ENCODE measurements around the gene RABGGTA. TPM values are rescaled to one million over a fixed set of nuclear protein-coding genes. Genes with fewer than 3 reads are reported as not detected.

RABGGTA gene
- total RNA-seq, 3 donors from 2014 or later = 24.8 to 41.6 (median 34.4) TPM

DNA sequence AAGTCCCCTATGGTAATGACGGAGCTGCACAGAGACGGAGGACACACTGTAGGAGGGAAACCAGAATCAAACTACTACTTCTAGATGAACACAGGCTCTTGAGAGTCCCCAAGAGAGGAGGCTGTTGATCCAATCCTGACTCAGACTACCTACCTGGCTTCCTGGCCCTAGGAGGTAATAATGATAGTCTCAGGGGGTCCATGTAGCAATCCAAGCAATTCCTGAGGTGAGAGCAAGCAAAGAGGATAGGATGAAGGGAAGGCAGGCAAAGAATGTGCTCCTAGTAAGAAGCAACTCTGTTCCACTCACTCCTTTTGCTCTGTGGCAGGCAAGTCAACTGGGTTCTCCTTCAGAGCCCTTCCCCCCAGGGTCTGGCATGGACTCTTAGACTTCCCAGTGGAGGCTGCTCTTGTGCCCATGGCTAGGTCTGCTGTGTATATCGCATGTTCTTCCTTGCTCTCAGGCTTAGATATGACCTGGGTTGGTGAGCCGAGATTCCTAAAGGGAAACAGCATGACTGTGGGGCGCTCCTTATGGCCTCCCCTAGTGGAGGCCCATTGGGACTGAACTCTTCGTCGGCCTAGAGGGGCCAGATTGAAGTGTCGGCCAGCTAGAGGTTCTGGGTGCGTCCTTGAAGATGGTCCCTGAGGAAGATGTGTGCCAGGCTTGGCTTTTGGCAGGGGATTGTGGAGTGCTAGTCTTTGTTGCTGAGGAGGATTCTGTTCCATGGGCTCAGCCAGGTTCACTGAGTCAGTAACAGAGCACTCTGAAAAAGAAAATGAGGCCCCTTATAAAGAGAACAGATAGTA lies 31.1 kb downstream of the RABGGTA start:
- intact Hi-C loops (cut with DNase I; ENCODE audit: low total_unique reads) = loop anchor here (10.0 kb wide), 1 partner anchor 64 kb away; the partner anchor contains the start of gene CIDEB
- H3K4me3 ChIP-seq = no peak overlapping the region
- no peaks in the 10 kb centered on the region for H3K27me3 ChIP-seq
- H3K4me1 ChIP-seq = peaks cover 3 to 17% of the 10 kb centered on the region in 2 donors
- TF ChIP-seq POLR2A (IDR thresholded peaks at IDR 0.05) (no peak), POLR2AphosphoS5 (IDR thresholded peaks at IDR 0.05) (no peak)
- TF ChIP-seq, protein P1, sequence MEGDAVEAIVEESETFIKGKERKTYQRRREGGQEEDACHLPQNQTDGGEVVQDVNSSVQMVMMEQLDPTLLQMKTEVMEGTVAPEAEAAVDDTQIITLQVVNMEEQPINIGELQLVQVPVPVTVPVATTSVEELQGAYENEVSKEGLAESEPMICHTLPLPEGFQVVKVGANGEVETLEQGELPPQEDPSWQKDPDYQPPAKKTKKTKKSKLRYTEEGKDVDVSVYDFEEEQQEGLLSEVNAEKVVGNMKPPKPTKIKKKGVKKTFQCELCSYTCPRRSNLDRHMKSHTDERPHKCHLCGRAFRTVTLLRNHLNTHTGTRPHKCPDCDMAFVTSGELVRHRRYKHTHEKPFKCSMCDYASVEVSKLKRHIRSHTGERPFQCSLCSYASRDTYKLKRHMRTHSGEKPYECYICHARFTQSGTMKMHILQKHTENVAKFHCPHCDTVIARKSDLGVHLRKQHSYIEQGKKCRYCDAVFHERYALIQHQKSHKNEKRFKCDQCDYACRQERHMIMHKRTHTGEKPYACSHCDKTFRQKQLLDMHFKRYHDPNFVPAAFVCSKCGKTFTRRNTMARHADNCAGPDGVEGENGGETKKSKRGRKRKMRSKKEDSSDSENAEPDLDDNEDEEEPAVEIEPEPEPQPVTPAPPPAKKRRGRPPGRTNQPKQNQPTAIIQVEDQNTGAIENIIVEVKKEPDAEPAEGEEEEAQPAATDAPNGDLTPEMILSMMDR (IDR thresholded peaks at IDR 0.05) = no peak
- H3K36me3 ChIP-seq = no peaks in the 10 kb centered on the region
- no peaks in the 10 kb centered on the region for H3K9me3 ChIP-seq
- DNase-seq (ENCODE audit: low spot score in 2 of 2) = no peak
- H3K27ac ChIP-seq = peak overlapping the region; percentile 60 to 97

- no peak for TF ChIP-seq POLR2A (IDR thresholded peaks at IDR 0.05)
- TF ChIP-seq, protein P1 (IDR thresholded peaks at IDR 0.05) = no peak
- no peak for TF ChIP-seq POLR2AphosphoS5 (IDR thresholded peaks at IDR 0.05)
- H3K4me3 ChIP-seq = no peak overlapping the region
- H3K4me1 ChIP-seq = peaks cover 3 to 24% of the 10 kb centered on the region in 2 donors
- no peaks in the 10 kb centered on the region for H3K27me3 ChIP-seq
- no peak for DNase-seq (ENCODE audit: low spot score in 2 of 2)
- intact Hi-C loops (cut with DNase I; ENCODE audit: low total_unique reads) = no loop called here
- no peaks in the 10 kb centered on the region for H3K36me3 ChIP-seq
- no peaks in the 10 kb centered on the region for H3K9me3 ChIP-seq
- H3K27ac ChIP-seq = peak overlapping the region in 1 of 2 donors; percentile 16
Measured at GRCh38 chr14:24238527-24239037, 32.8 kb downstream of the RABGGTA start.

- no peak overlapping the region for H3K4me3 ChIP-seq
- no peak for DNase-seq (ENCODE audit: low spot score in 2 of 2)
- H3K27me3 ChIP-seq = no peaks in the 10 kb centered on the region
- H3K4me1 ChIP-seq = peaks cover 3 to 29% of the 10 kb centered on the region in 2 donors
- H3K9me3 ChIP-seq = no peaks in the 10 kb centered on the region
- TF ChIP-seq POLR2A (IDR thresholded peaks at IDR 0.05) (no peak), POLR2AphosphoS5 (IDR thresholded peaks at IDR 0.05) (no peak)
- TF ChIP-seq, protein P1 (IDR thresholded peaks at IDR 0.05) = no peak
- H3K27ac ChIP-seq = peak overlapping the region in 1 of 2 donors; percentile 16
- intact Hi-C loops (cut with DNase I; ENCODE audit: low total_unique reads) = no loop called here
- no peaks in the 10 kb centered on the region for H3K36me3 ChIP-seq
Measured at GRCh38 chr14:24238123-24238522, 33.3 kb downstream of the RABGGTA start.

DNA sequence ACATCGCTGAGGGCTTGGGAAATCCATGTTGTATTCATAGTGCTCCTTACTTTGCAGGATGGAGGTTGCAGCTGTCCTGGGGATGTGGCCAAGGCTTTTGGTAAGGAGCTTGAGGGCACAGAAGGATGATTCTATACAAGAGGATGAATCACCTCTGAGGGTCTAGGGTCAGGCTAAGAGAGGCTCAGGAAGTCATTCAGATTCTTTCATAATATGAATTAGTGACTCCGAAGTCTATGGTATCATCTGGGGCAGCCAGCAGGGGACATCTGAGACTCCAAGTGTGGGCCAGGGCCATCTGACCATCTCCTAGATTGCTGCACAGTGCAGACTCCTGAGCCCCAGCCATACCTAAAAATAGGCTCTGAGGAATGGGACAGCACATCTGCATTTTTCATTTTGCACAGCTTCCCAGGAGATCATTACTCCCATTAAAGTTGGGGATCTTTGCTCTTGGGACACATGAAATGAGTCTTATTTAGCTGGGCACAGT lies 33.9 kb downstream of the RABGGTA start:
- Histone ChIP-seq H3K4me3 (no peak overlapping the region), H3K27me3 (no peaks in the 10 kb centered on the region), H3K9me3 (no peaks in the 10 kb centered on the region), H3K36me3 (no peaks in the 10 kb centered on the region), H3K27ac (no peak overlapping the region), H3K4me1 (peaks cover 3 to 31% of the 10 kb centered on the region in 2 donors)
- intact Hi-C loops (cut with DNase I; ENCODE audit: low total_unique reads) = no loop called here
- no peak for DNase-seq (ENCODE audit: low spot score in 2 of 2)
- no peak for TF ChIP-seq POLR2AphosphoS5 (IDR thresholded peaks at IDR 0.05)

DNA sequence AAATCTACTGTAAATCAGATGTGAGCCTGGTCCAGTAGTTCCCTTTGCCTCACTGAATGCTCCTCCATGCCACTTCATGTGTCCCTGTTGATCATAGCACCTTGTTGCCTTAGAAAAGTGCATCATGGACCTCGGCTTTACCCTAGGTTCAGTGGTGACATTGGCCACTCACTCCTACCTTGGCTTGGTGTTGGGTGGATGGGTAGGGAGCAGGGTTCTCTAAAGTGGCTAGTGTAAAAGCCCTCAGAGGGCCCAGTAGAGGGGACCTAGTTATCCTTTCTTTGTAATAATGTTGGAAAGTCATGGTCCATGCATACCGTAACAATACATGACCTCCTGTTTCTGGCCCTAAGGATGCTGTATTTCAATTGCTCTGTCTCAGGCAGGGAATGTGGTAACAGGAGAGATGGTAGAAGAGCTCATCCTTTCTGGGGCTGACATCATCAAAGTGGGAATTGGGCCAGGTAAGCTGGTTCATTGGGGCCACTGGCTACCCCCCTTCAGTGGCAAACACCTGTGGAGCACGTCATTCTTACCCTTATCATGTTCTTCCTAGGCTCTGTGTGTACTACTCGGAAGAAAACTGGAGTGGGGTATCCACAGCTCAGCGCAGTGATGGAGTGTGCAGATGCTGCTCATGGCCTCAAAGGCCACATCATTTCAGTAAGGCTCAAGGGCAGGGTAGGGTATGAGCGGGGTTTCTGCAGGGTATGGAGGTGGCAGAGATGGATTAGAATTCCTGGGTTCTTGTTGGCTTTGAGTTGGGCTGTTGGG lies 34.5 kb downstream of the RABGGTA start:
- Histone ChIP-seq H3K27me3 (no peaks in the 10 kb centered on the region), H3K9me3 (no peaks in the 10 kb centered on the region), H3K27ac (no peak overlapping the region), H3K4me3 (no peak overlapping the region), H3K36me3 (no peaks in the 10 kb centered on the region), H3K4me1 (peaks cover 3 to 31% of the 10 kb centered on the region in 2 donors)
- TF ChIP-seq, protein P1 (IDR thresholded peaks at IDR 0.05) = no peak
- TF ChIP-seq POLR2A (IDR thresholded peaks at IDR 0.05) = no peak
- no peak for TF ChIP-seq POLR2AphosphoS5 (IDR thresholded peaks at IDR 0.05)
- no peak for DNase-seq (ENCODE audit: low spot score in 2 of 2)
- intact Hi-C loops (cut with DNase I; ENCODE audit: low total_unique reads) = no loop called here

Measured in breast epithelium (tissue), 4 donors.